Mammary epithelial cell (primary cell): ENCODE results near the gene SP2.

Experiments
- CTCF ChIP-seq, 2 donors: IDR thresholded peaks in 1 of 2; conservative IDR thresholded peaks in 1 of 2; 2 replicates each; pipeline ENCODE4 v1.5.1; 2011 to 2012; ENCODE audit warnings: inconsistent platforms in 2 of 2, low read length in 2 of 2, mild to moderate bottlenecking in 2 of 2, control low read depth in 1 of 2, low read depth in 1 of 2; ENCODE audit not compliant: insufficient read depth in 1 of 2; ENCODE audit errors: extremely low read depth in 1 of 2
- EZH2 ChIP-seq: IDR thresholded peaks from 2 replicates; pipeline ENCODE4 v1.6.1; 2012; ENCODE audit warnings: low read length, inconsistent platforms, borderline replicate concordance

DNA sequence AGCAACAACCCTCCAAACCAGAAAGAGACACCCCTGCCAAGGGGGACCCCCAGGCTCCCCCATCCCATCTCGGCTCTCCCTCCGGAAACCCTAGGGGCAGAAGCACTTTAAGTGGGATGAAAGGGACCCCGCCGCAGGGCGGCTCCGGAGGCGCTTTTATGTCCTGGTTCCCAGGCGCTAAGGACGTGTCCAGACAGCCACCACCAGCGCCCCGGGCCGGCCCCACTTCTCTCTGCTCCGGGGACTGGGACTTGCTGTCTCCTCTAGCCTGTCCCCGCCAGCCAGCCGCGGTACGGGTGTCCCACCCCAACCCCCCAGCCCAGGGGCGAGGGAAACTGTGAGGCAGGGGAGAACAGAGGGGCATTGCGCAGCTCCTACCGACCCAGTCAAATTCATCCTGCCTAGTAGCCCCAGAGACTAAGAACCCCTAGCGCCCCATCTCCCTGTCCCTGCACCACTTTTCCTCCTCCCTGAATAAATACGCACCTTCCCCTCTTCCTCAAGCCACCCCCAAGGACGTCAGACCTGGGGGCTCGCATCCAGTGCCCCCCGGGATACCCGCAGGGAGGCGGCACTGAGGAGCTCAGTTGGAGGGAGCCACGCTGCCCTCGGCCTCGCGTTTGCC, 49.2 kb upstream of the SP2 start:
- TF ChIP-seq CTCF (conservative IDR thresholded peaks at IDR 0.05 in 1 of 2, IDR thresholded peaks at IDR 0.05 in 1 of 2; ENCODE audit: extremely low read depth in 1 of 2, insufficient read depth in 1 of 2, low read depth in 1 of 2, low read length in 2 of 2) (no peak), EZH2 (no peak)
